8988T (cell line): ENCODE data around the gene OTOA.
"Not testable (repeated sequence)": the region's sequence is repeated elsewhere in the genome, so short reads cannot be mapped to it uniquely, and the experiment has no call there.

ENCODE experiments used
- DNase-seq: peaks from one replicate; pipeline ENCODE4 v3.0.0; 2011

Gene OTOA

GRCh38 chr16:21642861-21643260 is 20.9 kb upstream of the OTOA start:
- DNase-seq, result no peak

- DNase-seq, result no peak
Measured at GRCh38 chr16:21643785-21644184, 20.0 kb upstream of the OTOA start.

GRCh38 chr16:21644674-21645073 is 19.1 kb upstream of the OTOA start:
- no peak for DNase-seq

- DNase-seq, result no peak
Measured at GRCh38 chr16:21645261-21645721, 18.5 kb upstream of the OTOA start.

GRCh38 chr16:21646091-21646490 is 17.7 kb upstream of the OTOA start:
- DNase-seq, result no peak

- DNase-seq, result no peak
Measured at GRCh38 chr16:21646721-21647561, 16.8 kb upstream of the OTOA start.

- no peak for DNase-seq
Measured at GRCh38 chr16:21647562-21648164, 16.1 kb upstream of the OTOA start.

GRCh38 chr16:21649826-21650406 is 13.9 kb upstream of the OTOA start:
- not testable (repeated sequence) for DNase-seq

- DNase-seq, result no peak
Measured at GRCh38 chr16:21650521-21650920, 13.2 kb upstream of the OTOA start.

- no peak for DNase-seq
Measured at GRCh38 chr16:21651515-21651914, 12.3 kb upstream of the OTOA start.

- no peak for DNase-seq
Measured at GRCh38 chr16:21652453-21652852, 11.3 kb upstream of the OTOA start, which contains the start of gene IGSF6. IGSF6 (minus strand) TSS chr16:21652608; CDS start chr16:21652598, 10 bp downstream.

- no peak for DNase-seq
Measured at GRCh38 chr16:21653571-21653970, 10.2 kb upstream of the OTOA start.

GRCh38 chr16:21654466-21654865 is 9.3 kb upstream of the OTOA start:
- DNase-seq, result no peak

GRCh38 chr16:21654881-21655280 is 8.9 kb upstream of the OTOA start:
- no peak for DNase-seq

- DNase-seq, result no peak
Measured at GRCh38 chr16:21656795-21657768, 6.7 kb upstream of the OTOA start.

GRCh38 chr16:21659124-21659523 is 4.6 kb upstream of the OTOA start:
- DNase-seq, result no peak

- DNase-seq, result no peak
Measured at GRCh38 chr16:21664801-21665492, 1.2 kb downstream of the OTOA start.

- no peak for DNase-seq
Measured at GRCh38 chr16:21666772-21667171, 3.0 kb downstream of the OTOA start.

GRCh38 chr16:21667575-21667974 is 3.8 kb downstream of the OTOA start:
- DNase-seq, result no peak

- no peak for DNase-seq
Measured at GRCh38 chr16:21673469-21673868, 9.7 kb downstream of the OTOA start.

GRCh38 chr16:21674456-21674855 is 10.7 kb downstream of the OTOA start:
- not testable (repeated sequence) for DNase-seq

GRCh38 chr16:21680714-21681113 is 16.9 kb downstream of the OTOA start:
- not testable (repeated sequence) for DNase-seq
